GM19463 (cell line): ENCODE results near the gene TRIM47.

Experiments used
- ATAC-seq: cut with Tn5 transposase; IDR thresholded peaks from one replicate; pipeline ENCODE4 v1.9.1; 2021; ENCODE audit warnings: mild to moderate bottlenecking, moderate library complexity; ENCODE audit not compliant: unreplicated experiment

The TRIM47 gene

DNA sequence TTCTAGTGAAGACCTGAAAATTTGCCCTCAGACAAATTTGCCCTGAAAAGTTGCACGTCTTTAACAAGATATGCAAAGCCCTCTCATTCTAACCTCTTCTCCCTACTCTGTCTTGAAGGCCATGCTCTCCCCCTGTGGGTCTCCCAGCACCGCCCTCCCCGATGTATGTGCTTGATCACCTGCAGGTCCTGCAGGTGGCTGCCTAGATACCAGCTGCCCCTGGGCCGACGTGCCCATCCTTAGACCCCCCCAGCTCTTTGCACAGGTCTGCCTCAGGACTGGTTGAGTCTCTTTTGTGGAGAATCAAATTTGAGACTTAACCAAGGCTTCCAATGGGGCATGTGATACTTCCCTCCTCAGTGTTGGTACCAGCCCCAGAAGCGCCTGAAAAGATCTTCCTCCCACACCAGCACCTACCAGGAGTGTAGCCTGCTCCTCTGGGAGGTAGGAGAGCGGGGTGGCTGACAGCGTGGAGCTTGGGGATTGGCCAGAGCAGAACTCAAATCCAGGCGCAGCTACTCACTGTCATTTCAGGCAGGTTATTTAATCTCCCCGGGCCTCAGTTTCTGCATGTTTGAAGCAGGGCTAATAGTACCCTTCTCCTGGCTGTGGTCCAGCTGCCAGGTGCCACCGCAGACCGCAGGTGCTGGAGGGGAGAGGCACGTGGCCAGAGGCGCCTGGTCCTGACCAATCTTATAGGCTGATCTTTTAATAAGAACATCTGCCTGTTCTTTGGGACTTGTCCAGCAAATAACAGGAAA, 30.9 kb upstream of the TRIM47 start:
- ATAC-seq: no peak

DNA sequence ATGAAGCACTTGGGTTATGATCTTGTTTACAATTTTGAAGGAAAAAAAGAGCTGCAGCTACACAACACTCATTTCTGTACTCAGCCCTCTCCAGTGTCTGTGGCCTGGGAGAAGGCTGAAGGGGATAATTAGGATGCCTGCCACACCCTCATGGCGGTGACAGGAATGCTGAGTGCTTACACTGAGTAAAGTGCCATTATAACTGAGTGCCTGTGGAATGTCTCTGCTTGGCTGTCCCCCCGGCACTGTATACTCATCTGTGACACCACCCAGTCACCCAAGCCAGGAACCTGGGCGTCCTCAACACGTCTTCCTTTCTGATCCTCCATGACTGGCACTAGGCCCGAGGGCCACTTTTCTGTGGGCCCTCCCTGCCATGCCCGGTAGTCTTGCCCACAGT, 29.8 kb upstream of the TRIM47 start:
- no peak for ATAC-seq

GRCh38 chr17:75906143-75906884, 27.9 kb upstream of the TRIM47 start:
- ATAC-seq: no peak

- peak; percentile 95 for ATAC-seq
Observed at GRCh38 chr17:75904749-75905521, 26.6 kb upstream of the TRIM47 start, which contains the start of gene MRPL38. TSS of gene MRPL38 (minus strand) at chr17:75904884. CDS start at chr17:75904875, 9 bp downstream.

GRCh38 chr17:75902406-75902805, 24.0 kb upstream of the TRIM47 start:
- ATAC-seq: no peak

GRCh38 chr17:75901727-75902126, 23.3 kb upstream of the TRIM47 start:
- no peak for ATAC-seq

GRCh38 chr17:75900691-75901533, 22.5 kb upstream of the TRIM47 start:
- no peak for ATAC-seq

GRCh38 chr17:75899767-75900468, 21.5 kb upstream of the TRIM47 start:
- ATAC-seq: no peak

GRCh38 chr17:75899353-75899752, 21.0 kb upstream of the TRIM47 start:
- ATAC-seq: no peak

- ATAC-seq: no peak
Observed at GRCh38 chr17:75898791-75899190, 20.4 kb upstream of the TRIM47 start.

- no peak for ATAC-seq
Observed at GRCh38 chr17:75898065-75898464, 19.7 kb upstream of the TRIM47 start.

- ATAC-seq: no peak
Observed at GRCh38 chr17:75897160-75898019, 19.0 kb upstream of the TRIM47 start.

DNA sequence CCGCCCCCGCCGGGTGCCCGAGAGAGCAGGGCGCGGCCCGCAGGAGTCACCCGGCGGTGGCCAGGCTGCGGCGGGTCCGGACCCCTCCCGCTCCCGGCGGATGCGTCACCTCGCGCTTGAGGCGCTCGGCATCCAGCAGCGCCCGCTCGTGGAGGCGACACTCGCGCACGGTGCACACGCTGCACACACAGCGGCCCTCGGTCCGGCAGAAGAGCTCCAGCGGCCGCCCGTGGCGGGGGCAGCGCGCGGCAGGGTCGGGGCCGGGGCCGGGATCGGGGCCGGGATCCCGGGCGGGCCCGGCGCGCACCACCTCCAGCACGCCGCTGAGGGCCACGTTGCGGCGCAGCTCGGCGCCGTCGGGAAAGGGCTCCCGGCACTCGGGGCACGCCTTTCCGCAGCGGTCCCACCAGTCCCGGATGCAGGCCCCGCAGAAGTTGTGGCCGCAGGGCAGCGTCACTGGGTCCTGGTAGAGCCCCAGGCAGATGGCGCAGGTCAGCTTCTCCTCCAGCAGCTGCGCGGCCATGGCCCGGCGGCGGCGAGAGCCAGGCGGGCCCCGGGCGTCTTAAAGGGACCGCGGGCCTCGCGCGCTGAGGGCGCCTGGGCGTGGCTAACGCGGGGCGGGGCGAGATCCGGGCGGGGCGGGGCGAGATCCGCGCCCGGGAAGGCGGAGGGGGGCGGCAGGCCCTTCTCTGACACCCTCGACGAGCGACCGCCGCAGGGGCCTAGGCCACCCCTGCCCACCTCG, 18.2 kb upstream of the TRIM47 start, which contains the start of gene TRIM65:
Gene TRIM65, minus strand, starts transcription at position 537 of the 745 bp plus-strand sequence. Its CDS starts 14 bp downstream, at position 523.
- peak; percentile 71 for ATAC-seq

- ATAC-seq: no peak
Observed at GRCh38 chr17:75895370-75896155, 17.2 kb upstream of the TRIM47 start.

DNA sequence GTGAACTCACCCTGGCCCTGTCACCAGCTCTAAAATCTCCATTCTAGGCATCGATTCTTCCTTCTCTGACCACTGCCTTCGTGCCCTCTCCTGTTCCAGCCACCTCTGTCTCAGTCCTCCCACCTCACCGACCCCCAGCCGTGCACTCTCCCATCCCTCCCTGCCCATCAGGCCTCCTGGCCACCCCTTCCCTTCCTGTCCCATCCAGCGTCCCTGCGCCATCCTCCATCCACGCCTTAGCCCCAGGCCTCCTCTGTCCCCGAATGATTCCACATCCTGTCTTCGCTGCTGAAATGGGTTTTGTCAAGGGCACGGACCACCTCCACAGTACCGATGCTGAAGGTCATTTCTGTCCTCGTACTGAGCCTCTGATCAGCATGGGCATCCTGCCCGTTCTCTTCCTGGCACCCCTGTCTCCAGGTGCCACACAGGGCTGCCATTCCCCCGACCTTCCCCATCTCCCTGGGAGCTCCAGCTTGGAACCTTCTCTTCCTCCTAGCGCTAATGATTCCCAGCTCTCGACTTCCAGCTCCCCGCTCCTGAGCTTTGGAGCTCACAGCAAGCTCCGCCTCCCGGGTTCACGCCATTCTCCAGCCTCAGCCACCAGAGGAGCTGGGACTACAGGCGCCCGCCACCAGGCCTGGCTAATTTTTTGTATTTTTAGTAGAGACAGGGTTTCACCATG, 15.8 kb upstream of the TRIM47 start:
- ATAC-seq: no peak

GRCh38 chr17:75893305-75894048, 15.1 kb upstream of the TRIM47 start:
- no peak for ATAC-seq
